ENCODE results near the gene MTERF4. TPM values are rescaled to one million over a fixed set of nuclear protein-coding genes. Genes with fewer than 3 reads are reported as not detected.

MTERF4 gene
- total and polyA plus RNA-seq, 11 donors = 16.4 to 29.1 (median 23.0) TPM

DNA sequence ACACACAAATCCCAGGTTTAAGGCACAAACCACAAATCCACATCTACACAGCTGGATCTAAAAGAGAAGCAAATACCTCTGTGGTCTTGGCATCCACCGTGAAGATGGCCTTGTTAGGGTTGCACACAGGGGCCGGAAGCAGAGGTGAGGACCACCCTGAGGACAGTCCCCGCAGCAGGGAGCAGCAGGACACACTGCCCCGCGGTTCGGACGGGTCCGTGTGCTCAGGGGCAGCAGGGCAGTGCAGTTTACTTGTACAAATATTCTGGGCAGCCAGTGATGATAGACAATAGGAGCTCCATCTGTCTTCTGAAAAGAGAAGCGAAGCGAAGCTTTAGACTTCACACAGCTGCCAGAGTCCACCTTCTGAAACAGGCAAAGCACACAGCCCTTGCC is 38.4 kb upstream of the MTERF4 start:
- intact Hi-C loops (cut with DNase I) = no loop called here
- Histone ChIP-seq H3K27ac (no peak overlapping the region), H3K9me3 (no peaks in the 10 kb centered on the region), H3K27me3 (no peaks in the 10 kb centered on the region), H3K4me1 (no peaks in the 10 kb centered on the region), H3K4me3 (no peak overlapping the region), H3K36me3 (peaks cover 0 to 12% (median 0%) of the 10 kb centered on the region in 9 donors)
- 94 to 98% (median 96%) methylated on average over 10 of the region's 10 CpGs for WGBS, 4 donors
- DNase-seq = no peak
- TF ChIP-seq, protein P1, sequence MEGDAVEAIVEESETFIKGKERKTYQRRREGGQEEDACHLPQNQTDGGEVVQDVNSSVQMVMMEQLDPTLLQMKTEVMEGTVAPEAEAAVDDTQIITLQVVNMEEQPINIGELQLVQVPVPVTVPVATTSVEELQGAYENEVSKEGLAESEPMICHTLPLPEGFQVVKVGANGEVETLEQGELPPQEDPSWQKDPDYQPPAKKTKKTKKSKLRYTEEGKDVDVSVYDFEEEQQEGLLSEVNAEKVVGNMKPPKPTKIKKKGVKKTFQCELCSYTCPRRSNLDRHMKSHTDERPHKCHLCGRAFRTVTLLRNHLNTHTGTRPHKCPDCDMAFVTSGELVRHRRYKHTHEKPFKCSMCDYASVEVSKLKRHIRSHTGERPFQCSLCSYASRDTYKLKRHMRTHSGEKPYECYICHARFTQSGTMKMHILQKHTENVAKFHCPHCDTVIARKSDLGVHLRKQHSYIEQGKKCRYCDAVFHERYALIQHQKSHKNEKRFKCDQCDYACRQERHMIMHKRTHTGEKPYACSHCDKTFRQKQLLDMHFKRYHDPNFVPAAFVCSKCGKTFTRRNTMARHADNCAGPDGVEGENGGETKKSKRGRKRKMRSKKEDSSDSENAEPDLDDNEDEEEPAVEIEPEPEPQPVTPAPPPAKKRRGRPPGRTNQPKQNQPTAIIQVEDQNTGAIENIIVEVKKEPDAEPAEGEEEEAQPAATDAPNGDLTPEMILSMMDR (IDR thresholded peaks at IDR 0.05) = no peak
- no peak for TF ChIP-seq POLR2A (IDR thresholded peaks at IDR 0.05)
- no peak for ATAC-seq

DNA sequence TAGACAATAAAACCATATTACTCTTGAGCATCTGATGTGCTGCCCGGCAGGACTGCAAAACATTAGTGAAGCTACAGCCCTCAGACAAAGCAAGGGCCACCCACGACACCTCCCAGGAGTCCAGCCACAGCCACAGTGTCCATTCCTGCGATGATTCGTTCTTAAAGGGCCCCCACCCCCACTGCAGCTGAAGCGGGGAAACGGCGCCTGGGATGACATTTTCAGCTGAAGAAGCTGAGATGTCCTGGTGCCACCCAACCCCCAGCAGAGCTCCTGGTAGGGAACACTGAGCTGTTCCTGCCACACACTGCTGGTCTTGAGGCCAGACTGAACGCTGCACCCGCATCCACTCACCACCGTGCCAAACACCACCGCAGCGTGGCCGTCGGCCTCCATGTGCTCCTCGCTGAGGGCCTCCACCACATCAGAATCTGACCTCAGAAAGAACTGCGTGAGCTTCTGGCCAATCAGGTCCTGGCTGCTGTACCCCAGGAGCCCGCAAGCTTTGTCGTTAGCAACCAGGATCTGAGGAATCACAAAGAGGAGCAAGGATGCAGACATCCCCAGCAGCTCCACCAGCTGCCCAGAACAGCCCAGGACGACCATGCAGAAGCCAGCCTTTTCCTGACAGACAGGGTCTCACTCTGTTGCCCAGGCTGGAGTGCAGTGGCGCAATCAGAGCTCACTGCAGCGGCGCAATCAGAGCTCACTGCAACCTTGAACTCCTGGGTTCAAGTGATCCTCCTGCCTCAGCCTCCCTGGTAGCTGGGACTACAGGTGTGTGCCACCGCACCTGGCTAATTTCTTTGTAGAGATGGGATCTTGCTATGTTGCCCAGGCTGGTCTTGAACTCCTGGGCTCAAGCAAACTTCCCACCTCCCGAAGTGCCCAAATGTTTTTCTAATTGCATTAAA is 37.7 kb upstream of the MTERF4 start:
- H3K4me1 ChIP-seq = no peaks in the 10 kb centered on the region
- ATAC-seq (no peak), DNase-seq (no peak)
- WGBS, 4 donors = 94 to 96% (median 95%) methylated on average over 23 to 24 of the region's 24 CpGs
- peaks cover 0 to 12% (median 0%) of the 10 kb centered on the region in 9 donors for H3K36me3 ChIP-seq
- no peak overlapping the region for H3K27ac ChIP-seq
- H3K4me3 ChIP-seq = no peak overlapping the region
- intact Hi-C loops (cut with DNase I) = no loop called here
- TF ChIP-seq, protein P1 (IDR thresholded peaks at IDR 0.05) = no peak
- TF ChIP-seq POLR2A (IDR thresholded peaks at IDR 0.05) = no peak
- H3K27me3 ChIP-seq = no peaks in the 10 kb centered on the region
- no peaks in the 10 kb centered on the region for H3K9me3 ChIP-seq

DNA sequence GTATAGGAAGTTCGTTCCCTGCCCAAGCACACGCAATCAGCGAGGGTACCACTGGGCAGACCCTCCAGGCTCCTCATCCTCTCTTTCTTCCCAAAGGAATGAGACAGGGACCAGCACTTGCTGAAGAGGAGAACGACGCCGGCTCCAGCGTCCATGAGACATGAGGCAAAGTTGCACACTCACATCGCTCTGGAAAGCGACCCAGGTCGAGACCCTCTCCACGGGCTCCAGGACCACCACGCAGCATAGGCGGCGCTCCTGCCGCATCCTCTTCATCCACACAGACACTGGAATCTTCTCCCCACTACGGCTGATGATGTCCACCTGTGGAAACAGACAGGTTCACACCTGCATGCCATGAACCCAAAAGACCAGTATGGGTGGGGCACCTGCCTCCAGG is 36.4 kb upstream of the MTERF4 start:
- Histone ChIP-seq H3K27ac (no peak overlapping the region), H3K9me3 (no peaks in the 10 kb centered on the region), H3K4me3 (no peak overlapping the region), H3K36me3 (peaks cover 0 to 12% (median 0%) of the 10 kb centered on the region in 9 donors), H3K27me3 (no peaks in the 10 kb centered on the region), H3K4me1 (no peaks in the 10 kb centered on the region)
- intact Hi-C loops (cut with DNase I) = no loop called here
- TF ChIP-seq POLR2A (IDR thresholded peaks at IDR 0.05) = no peak
- TF ChIP-seq, protein P1 (IDR thresholded peaks at IDR 0.05) = no peak
- DNase-seq (no peak), ATAC-seq (no peak)
- WGBS, 4 donors = 91 to 99% (median 97%) methylated on average over 14 to 16 of the region's 16 CpGs

DNA sequence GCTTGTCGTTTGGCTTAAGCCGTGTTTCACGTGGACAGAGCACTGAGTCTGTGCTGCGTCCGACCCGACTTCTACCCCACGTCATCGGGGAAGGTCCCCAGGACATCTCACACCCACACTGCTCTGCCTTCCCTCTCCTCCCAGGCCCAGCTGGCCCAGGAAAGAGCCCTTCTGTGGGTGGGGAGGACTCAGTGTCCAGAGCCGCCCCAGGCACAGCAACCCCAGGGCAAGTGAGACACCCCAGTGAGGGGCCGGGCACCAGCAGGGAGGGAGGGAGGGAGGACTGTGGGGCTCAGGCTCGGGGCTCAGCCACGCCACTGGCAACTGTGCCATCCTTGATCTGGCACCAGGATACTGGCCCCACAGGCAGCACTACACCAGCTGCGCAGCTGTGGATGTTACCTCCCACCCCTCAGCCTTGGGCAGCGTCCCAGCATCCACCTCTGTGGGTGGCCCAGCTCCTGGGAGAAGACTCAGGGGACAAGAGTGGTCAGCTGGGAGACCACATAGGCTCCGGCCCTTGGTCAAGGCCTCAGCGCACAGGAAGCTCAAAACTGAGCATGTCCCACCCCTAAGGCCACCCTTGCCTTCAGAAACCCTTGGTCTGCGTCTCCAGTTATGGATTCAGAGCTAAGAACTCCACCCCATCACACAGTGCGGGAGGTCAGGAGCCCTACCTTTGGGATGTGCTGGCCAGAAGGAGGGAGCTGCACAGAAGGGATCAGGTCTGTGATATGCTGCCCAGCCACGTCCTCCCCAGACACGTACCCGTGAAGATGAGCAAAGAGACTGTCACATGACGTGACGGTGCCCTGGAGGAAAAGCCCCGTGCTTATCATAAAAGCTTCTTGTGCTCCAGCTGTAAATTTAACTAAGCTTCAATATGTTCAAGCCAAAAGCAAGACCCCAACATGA is 35.4 kb upstream of the MTERF4 start:
- ATAC-seq = no peak
- 90 to 92% (median 91%) methylated on average over 22 to 24 of the region's 24 CpGs for WGBS, 4 donors
- DNase-seq = no peak
- H3K36me3 ChIP-seq = peaks cover 0 to 12% (median 0%) of the 10 kb centered on the region in 9 donors
- H3K27me3 ChIP-seq = no peaks in the 10 kb centered on the region
- intact Hi-C loops (cut with DNase I) = no loop called here
- no peak overlapping the region for H3K4me3 ChIP-seq
- no peak overlapping the region for H3K27ac ChIP-seq
- no peaks in the 10 kb centered on the region for H3K9me3 ChIP-seq
- no peaks in the 10 kb centered on the region for H3K4me1 ChIP-seq
- no peak for TF ChIP-seq POLR2A (IDR thresholded peaks at IDR 0.05)
